ENCODE data around the gene SND1.

GRCh38 chr7:127708201-127708600 is 56.2 kb downstream of the SND1 start:
- TF ChIP-seq CTCF (IDR thresholded peaks at IDR 0.05) (no peak), POLR2A (IDR thresholded peaks at IDR 0.05) (no peak)

Measured in body of pancreas (tissue), 4 donors.